Lower leg skin (tissue), 3 donors: ENCODE data around the gene ZBTB20.

Experiments used
- POLR2A ChIP-seq, 2 donors: fragments of 450-650 bp; IDR thresholded peaks; one replicate each; pipeline ENCODE4 v1.6.1; 2016 to 2017; ENCODE audit warnings: antibody characterized with exemption in 2 of 2, mild to moderate bottlenecking in 1 of 2, moderate library complexity in 1 of 2
- TF ChIP-seq, protein P1 (sequence below), 3 donors: fragments of 450-650 bp; IDR thresholded peaks; one replicate each; pipeline ENCODE4 v1.5.1; 2016; ENCODE audit warnings: antibody characterized with exemption in 3 of 3, mild to moderate bottlenecking in 3 of 3, moderate library complexity in 2 of 3

- TF ChIP-seq, protein P1, sequence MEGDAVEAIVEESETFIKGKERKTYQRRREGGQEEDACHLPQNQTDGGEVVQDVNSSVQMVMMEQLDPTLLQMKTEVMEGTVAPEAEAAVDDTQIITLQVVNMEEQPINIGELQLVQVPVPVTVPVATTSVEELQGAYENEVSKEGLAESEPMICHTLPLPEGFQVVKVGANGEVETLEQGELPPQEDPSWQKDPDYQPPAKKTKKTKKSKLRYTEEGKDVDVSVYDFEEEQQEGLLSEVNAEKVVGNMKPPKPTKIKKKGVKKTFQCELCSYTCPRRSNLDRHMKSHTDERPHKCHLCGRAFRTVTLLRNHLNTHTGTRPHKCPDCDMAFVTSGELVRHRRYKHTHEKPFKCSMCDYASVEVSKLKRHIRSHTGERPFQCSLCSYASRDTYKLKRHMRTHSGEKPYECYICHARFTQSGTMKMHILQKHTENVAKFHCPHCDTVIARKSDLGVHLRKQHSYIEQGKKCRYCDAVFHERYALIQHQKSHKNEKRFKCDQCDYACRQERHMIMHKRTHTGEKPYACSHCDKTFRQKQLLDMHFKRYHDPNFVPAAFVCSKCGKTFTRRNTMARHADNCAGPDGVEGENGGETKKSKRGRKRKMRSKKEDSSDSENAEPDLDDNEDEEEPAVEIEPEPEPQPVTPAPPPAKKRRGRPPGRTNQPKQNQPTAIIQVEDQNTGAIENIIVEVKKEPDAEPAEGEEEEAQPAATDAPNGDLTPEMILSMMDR (IDR thresholded peaks at IDR 0.05): no peak
- TF ChIP-seq POLR2A (IDR thresholded peaks at IDR 0.05): no peak
Measured at GRCh38 chr3:114730397-114730796, 416.7 kb downstream of the ZBTB20 start.
